Measurements from ENCODE around the gene STX10.

Gene STX10

DNA sequence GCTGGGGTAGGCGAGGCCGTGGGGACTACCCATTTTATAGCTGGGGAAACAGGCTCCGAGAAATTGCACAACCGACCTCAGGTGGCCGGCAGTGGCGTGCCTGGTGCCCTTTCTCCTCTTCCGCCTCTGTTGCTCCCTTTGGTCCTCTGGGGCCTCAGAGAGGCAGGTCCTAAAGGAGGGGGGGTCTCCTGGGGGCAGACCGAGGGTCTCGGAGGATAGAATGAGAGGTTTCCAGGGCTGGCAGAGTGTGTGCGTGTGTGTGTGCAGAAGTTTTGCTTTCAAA lies 11.3 kb downstream of the STX10 start:
- no peak for DNase-seq

GRCh38 chr19:13138171-13138915 lies 11.8 kb downstream of the STX10 start:
- DNase-seq, result no peak

DNA sequence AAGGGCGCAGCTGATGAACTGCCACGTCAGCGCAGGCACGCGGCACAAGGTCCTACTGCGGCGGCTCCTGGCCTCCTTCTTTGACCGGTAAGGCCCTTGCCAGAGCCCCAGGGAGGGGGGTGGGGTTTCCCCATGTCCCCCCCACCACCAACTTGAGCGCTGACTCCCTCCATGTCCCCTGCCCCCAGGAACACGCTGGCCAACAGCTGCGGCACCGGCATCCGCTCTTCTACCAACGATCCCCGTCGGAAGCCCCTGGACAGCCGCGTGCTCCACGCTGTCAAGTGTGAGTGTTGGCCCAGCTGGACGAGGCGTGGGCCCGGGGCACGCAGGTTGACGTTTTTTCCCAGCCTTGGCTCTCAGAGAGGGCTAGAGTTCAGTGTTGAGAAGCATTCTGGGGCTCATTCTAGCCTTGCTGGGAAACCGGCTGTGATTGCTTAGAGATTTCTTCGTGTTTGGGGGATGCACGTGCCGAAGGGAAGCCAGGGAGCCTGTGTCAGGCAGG lies 12.8 kb downstream of the STX10 start:
- no peak for DNase-seq

DNA sequence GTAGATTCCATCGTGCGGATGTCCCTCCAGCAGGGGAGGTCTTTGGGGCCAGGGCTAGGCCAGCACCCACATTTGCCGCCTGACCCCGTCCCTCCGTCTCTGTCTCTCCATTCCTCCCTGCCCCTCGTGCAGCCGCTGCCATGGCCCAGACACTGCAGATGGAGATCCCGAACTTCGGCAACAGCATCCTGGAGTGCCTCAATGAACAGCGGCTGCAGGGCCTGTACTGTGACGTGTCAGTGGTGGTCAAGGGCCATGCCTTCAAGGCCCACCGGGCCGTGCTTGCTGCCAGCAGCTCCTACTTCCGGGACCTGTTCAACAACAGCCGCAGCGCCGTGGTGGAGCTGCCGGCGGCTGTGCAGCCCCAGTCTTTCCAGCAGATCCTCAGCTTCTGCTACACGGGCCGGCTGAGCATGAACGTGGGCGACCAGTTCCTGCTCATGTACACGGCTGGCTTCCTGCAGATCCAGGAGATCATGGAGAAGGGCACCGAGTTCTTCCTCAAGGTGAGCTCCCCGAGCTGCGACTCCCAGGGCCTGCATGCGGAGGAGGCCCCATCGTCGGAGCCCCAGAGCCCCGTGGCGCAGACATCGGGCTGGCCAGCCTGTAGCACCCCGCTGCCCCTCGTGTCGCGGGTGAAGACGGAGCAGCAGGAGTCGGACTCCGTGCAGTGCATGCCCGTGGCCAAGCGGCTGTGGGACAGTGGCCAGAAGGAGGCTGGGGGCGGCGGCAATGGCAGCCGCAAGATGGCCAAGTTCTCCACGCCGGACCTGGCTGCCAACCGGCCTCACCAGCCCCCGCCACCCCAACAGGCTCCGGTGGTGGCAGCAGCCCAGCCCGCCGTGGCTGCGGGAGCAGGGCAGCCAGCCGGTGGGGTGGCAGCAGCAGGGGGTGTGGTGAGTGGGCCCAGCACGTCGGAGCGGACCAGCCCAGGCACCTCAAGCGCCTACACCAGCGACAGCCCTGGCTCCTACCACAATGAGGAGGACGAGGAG lies 14.8 kb downstream of the STX10 start:
- DNase-seq, result no peak

- no peak for DNase-seq
Observed at GRCh38 chr19:13134626-13135025, 15.5 kb downstream of the STX10 start.

- no peak for DNase-seq
Observed at GRCh38 chr19:13133241-13133870, 16.8 kb downstream of the STX10 start.

GRCh38 chr19:13132471-13133180 lies 17.5 kb downstream of the STX10 start:
- peak; percentile 40 for DNase-seq

- no peak for DNase-seq
Observed at GRCh38 chr19:13130886-13131490, 19.2 kb downstream of the STX10 start.

DNA sequence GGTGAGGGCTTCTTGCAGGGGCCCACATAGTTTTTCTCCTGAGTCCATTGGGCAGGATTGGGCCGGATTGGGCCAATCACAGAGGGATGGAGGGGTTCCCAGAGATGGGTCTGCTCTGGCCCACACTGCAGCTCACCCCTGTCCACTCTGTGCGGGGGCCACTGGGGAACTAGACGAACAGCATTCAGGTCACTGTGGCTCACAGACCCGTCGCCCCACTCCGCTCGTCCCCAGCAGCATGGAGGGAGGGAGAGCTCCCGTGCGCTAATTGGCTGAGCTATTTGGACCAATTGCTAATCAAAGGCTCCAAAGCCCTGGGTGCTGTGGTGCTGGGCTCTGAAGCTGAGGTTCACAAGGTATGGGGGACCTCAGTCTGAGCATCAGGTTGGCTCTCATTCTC lies 20.8 kb downstream of the STX10 start:
- DNase-seq, result no peak

DNA sequence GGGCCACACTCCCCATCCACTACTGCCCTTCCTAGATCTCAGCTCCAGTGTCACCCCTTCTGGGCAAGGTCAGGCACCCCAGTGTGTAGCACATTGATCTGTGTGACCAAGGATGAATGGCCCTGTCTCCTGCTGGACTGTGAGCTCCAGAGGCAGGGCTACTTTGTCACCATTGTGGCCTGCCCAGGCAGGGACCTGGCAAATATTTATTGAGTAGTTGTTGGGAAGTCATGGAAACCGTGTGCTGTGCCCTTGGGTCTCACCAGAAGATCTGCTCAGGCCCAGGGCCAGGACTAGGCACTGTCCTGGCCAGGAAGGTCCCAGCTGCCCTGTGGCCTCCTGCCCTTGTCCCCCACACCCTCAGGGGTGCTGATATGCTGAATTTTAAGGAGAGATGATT lies 21.6 kb downstream of the STX10 start:
- no peak for DNase-seq

GRCh38 chr19:13127811-13128575 lies 22.2 kb downstream of the STX10 start:
- no peak for DNase-seq

- DNase-seq, result no peak
Observed at GRCh38 chr19:13127051-13127450, 23.1 kb downstream of the STX10 start.

DNA sequence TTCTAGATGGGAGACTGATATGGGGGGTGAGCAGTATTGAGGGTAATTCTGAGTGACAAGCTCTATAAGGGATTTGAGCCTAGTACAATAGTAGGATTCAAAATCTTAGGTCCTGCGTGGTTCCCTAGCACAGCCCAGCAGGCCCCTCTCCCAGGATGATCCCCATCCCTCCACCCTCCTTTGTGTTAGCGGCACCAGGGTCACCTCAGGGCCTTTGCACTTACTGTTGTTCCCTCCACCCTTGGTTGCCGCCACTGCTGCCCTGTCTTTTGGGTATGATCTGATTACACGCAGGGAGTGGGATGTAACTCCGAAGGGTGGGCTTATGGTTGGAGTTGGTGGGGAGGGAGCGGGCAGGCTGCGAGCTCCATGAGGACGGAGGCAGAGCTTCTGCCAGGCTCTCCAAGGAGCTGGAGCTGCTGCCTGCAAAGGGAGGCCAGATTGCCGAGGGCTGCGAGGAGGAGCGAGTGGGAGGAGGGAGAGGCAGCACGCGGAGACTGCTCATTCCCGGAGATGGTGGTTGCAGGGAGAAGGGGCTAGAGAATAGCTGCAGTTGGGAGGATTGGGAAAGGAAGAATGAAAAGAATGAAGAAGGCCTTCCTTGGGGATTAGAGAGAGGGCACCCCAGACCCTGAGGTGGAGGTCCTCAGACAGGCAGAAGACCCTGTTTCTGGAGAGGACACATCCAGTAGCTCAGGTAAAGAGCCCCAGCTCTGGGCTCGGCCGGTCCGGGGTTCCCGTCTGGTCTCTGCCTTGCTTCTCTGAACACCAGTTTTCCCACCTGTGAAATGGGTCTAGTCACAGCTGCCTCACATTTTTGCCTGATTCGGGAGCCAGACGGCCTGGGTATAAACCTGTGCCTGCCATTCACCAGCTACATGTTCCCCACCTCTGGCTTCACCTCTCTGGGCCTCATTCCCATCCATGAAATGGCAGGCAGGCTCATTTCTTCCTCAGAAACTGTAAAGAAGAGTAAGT lies 26.9 kb downstream of the STX10 start:
- no peak for DNase-seq

DNA sequence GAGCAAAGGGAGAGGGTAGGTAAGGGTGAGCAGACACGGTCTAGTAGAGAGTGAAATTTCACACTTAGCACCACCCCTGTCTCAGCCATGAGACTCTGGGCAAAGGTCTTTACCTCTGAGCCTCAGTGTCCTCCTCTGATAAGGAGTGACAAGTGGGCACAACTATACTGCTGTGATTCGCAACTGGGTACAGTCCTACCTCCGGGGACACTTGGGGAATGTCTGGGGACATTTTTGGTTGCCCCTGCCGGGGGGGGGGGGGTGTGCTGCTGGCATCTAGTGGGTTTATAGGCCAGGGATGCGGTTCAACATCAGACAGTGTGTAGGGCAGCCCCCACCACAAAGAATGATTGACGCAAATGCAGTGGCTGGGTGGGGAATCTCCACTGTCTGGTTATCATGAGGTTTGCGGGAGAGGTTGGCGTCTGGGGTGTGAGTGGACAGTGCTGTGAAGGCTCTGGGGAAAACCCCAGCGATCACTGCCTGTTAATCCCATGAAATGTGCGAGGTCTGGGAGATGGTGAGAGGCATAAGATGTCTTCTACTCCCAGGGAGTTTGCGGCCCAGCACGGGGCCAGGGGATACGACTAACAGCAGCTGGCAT lies 27.8 kb downstream of the STX10 start:
- no peak for DNase-seq

GRCh38 chr19:13121551-13122274 lies 28.5 kb downstream of the STX10 start:
- no peak for DNase-seq

DNA sequence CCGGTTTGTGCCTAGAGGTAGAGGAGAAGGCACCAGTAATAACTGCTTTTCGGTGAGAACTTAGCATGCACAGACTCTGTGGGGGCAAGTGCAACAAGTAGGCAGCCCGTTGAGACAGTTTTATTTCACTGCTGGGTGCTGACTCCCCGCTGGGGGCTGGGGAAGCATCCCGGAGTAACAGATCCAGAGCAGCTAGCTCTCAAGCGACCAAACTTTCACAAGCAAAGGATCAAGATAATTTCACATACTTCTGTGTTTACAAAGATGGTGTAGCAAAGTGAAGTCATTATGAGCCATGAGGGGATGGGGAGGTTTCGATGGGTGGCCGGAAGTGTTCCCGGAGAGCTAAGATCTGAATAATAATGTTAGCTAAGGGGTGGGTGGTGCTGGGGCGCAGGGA lies 29.4 kb downstream of the STX10 start:
- DNase-seq, result no peak

- no peak for DNase-seq
Observed at GRCh38 chr19:13120031-13120430, 30.1 kb downstream of the STX10 start.

DNA sequence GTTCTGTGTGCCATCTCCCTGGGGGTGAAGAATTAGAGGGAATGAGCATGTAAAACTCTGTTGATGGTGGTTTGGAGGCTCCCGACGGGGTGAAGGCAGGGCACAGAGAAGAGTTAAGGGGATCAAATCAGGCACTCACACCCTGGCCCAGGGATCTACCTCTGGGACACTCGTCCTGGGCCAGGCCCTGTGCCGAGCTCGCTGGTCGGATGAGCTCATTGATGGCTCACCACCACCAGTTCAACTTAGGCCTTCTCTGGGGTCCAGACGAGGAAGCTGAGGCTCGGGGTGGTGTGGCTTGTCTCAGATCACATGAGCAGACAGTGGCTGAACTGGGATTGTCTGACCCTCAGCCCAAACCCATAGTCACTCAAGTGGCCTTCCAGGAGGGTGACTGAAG lies 30.5 kb downstream of the STX10 start:
- no peak for DNase-seq
